IMR-90 (cell line): ENCODE measurements around the gene WDR54. TPM values are rescaled to one million over a fixed set of nuclear protein-coding genes. Genes with fewer than 3 reads are reported as not detected.

ENCODE experiments used
- ATAC-seq: fragments of 200-7000 bp; cut with Tn5 transposase; 2 replicates; pipeline ENCODE4 v1.9.1; 2020; ENCODE audit warnings: low read depth, mild to moderate bottlenecking, moderate library complexity
- BruUV-seq: library from RNA; stranded (reverse); fragments of 400-500 nt; replicated peaks from 2 replicates; lab custom pipeline; 2021; lab: Mats Ljungman, UMichigan
- CTCF ChIA-PET: fragments of 300-600 bp; formaldehyde crosslinking; extraction: SDS; loops from one replicate; lab custom pipeline; 2021; ENCODE audit warnings: antibody characterized with exemption; lab: Yijun Ruan, JAX
- POLR2A ChIA-PET: fragments of 300-600 bp; sonication (Branson Sonifier 250); formaldehyde crosslinking; loops from one replicate; lab custom pipeline; 2022; ENCODE audit warnings: antibody characterized with exemption; ENCODE audit not compliant: unreplicated experiment; lab: Charles Lee
- DNase-seq: peaks from one replicate; pipeline ENCODE4 v3.0.0; 2013
- H2AFZ ChIP-seq: replicated peaks from 2 replicates; pipeline ENCODE3; 2013; ENCODE audit warnings: low read length, mild to moderate bottlenecking; ENCODE audit not compliant: poor library complexity
- H2AK5ac ChIP-seq: 2 replicates; pipeline ENCODE4 v1.6.1; 2013; ENCODE audit warnings: low read depth, low read length, inconsistent platforms
- H2AK9ac ChIP-seq: replicated peaks from 2 replicates; pipeline ENCODE3; 2013; ENCODE audit warnings: mild to moderate bottlenecking, low read depth, low read length, moderate library complexity; ENCODE audit not compliant: poor library complexity
- H2BK120ac ChIP-seq: 2 replicates; pipeline ENCODE4 v1.6.1; 2013; ENCODE audit warnings: low read depth, low read length, inconsistent platforms
- H2BK15ac ChIP-seq: 3 replicates; pipeline ENCODE4 v1.6.1; 2013; ENCODE audit warnings: low read depth, low read length, inconsistent platforms
- H2BK20ac ChIP-seq: 2 replicates; pipeline ENCODE4 v1.6.1; 2013; ENCODE audit warnings: low read depth, mild to moderate bottlenecking, inconsistent platforms, low read length, moderate library complexity
- H2BK5ac ChIP-seq: 2 replicates; pipeline ENCODE4 v1.6.1; 2013; ENCODE audit warnings: mild to moderate bottlenecking, low read depth, low read length, inconsistent platforms; ENCODE audit not compliant: poor library complexity, severe bottlenecking
- H3K14ac ChIP-seq: replicated peaks from 2 replicates; pipeline ENCODE4 v1.6.1; 2013; ENCODE audit warnings: low read depth, low read length, inconsistent platforms
- H3K18ac ChIP-seq: 2 replicates; pipeline ENCODE4 v1.6.1; 2013; ENCODE audit warnings: low read depth, low read length, control low read depth
- H3K23ac ChIP-seq: 2 replicates; pipeline ENCODE4 v1.6.1; 2013; ENCODE audit warnings: low read depth, low read length, inconsistent platforms
- H3K27ac ChIP-seq: 2 replicates; pipeline ENCODE4 v1.5.1; 2013; ENCODE audit warnings: mild to moderate bottlenecking, control low read depth, low read length; ENCODE audit not compliant: insufficient read depth
- H3K27me3 ChIP-seq: 2 replicates; pipeline ENCODE4 v1.6.1; 2013; ENCODE audit warnings: low read length; ENCODE audit not compliant: control insufficient read depth, insufficient read depth
- H3K36me3 ChIP-seq: 2 replicates; pipeline ENCODE4 v1.6.1; 2013; ENCODE audit warnings: low read length, mixed read lengths; ENCODE audit not compliant: control insufficient read depth, insufficient read depth
- H3K4ac ChIP-seq: 2 replicates; pipeline ENCODE4 v1.6.1; 2013; ENCODE audit warnings: low read depth, low read length, inconsistent platforms
- H3K4me1 ChIP-seq: 2 replicates; pipeline ENCODE4 v1.6.1; 2013; ENCODE audit warnings: low read length, mixed read lengths; ENCODE audit not compliant: control insufficient read depth, insufficient read depth
- H3K4me2 ChIP-seq: 2 replicates; pipeline ENCODE4 v1.6.1; 2013; ENCODE audit warnings: low read depth, mild to moderate bottlenecking, control low read depth, low read length, moderate library complexity
- H3K4me3 ChIP-seq: 2 replicates; pipeline ENCODE4 v1.5.1; 2013; ENCODE audit warnings: low read depth, mild to moderate bottlenecking, control low read depth, low read length, moderate library complexity; ENCODE audit not compliant: insufficient read depth
- H3K56ac ChIP-seq: 2 replicates; pipeline ENCODE4 v1.6.1; 2013; ENCODE audit warnings: low read length, inconsistent platforms; ENCODE audit not compliant: insufficient read depth; ENCODE audit errors: extremely low read depth
- H3K79me1 ChIP-seq, 2 experiments: 2 replicates each; pipeline ENCODE4 v1.6.1; 2013; ENCODE audit warnings: low read length in 2 of 2, inconsistent platforms in 1 of 2, low read depth in 1 of 2
- H3K9ac ChIP-seq: 2 replicates; pipeline ENCODE4 v1.6.1; 2013; ENCODE audit warnings: low read depth, low read length, control low read depth
- H3K9me1 ChIP-seq: 2 replicates; pipeline ENCODE4 v1.6.1; 2013; ENCODE audit warnings: low read length, inconsistent platforms; ENCODE audit not compliant: insufficient read depth
- H3K9me3 ChIP-seq: 2 replicates; pipeline ENCODE4 v1.6.1; 2013; ENCODE audit warnings: low read length; ENCODE audit not compliant: control insufficient read depth, insufficient read depth
- H4K20me1 ChIP-seq: 2 replicates; pipeline ENCODE4 v1.6.1; 2013; ENCODE audit warnings: low read length, inconsistent platforms; ENCODE audit not compliant: insufficient read depth
- H4K5ac ChIP-seq: 2 replicates; pipeline ENCODE4 v1.6.1; 2013; ENCODE audit warnings: mild to moderate bottlenecking, low read depth, low read length, control low read depth
- H4K8ac ChIP-seq, 2 experiments: 2 replicates each; pipeline ENCODE4 v1.6.1; 2013; ENCODE audit warnings: low read depth in 2 of 2, low read length in 2 of 2, control low read depth in 1 of 2, inconsistent platforms in 1 of 2
- H4K91ac ChIP-seq: 2 replicates; pipeline ENCODE4 v1.6.1; 2013; ENCODE audit warnings: low read depth, low read length, inconsistent platforms; ENCODE audit not compliant: insufficient read depth
- BHLHE40 ChIP-seq: fragments of 150-350 bp; IDR thresholded peaks from 2 replicates; pipeline ENCODE4 v1.6.1; 2016; ENCODE audit warnings: mild to moderate bottlenecking, low read depth, low read length
- CEBPB ChIP-seq: IDR thresholded peaks from 2 replicates; pipeline ENCODE4 v1.6.1; 2012; ENCODE audit warnings: low read depth, low read length, improper control_type of control experiment
- CHD1 ChIP-seq: IDR thresholded peaks from 2 replicates; pipeline ENCODE4 v1.6.1; 2012; ENCODE audit warnings: low read depth, low read length, improper control_type of control experiment
- FOS ChIP-seq: fragments of 150-350 bp; IDR thresholded peaks from 2 replicates; pipeline ENCODE4 v1.6.1; 2016; ENCODE audit warnings: low read depth, low read length
- MAFK ChIP-seq: IDR thresholded peaks from 2 replicates; pipeline ENCODE4 v1.6.1; 2012; ENCODE audit warnings: low read depth, low read length, improper control_type of control experiment
- MAZ ChIP-seq: IDR thresholded peaks from 2 replicates; pipeline ENCODE4 v1.6.1; 2012; ENCODE audit warnings: low read depth, mild to moderate bottlenecking, low read length, improper control_type of control experiment, moderate library complexity, borderline replicate concordance
- MXI1 ChIP-seq: IDR thresholded peaks from 2 replicates; pipeline ENCODE4 v1.6.1; 2012; ENCODE audit warnings: low read depth, mild to moderate bottlenecking, low read length, moderate library complexity, borderline replicate concordance
- NFE2L2 ChIP-seq: fragments of 150-350 bp; IDR thresholded peaks from 2 replicates; pipeline ENCODE4 v1.6.1; 2016; ENCODE audit warnings: low read depth, mild to moderate bottlenecking, low read length
- POLR2A ChIP-seq: IDR thresholded peaks from 2 replicates; pipeline ENCODE4 v1.6.1; 2012; ENCODE audit warnings: mild to moderate bottlenecking, low read depth, low read length
- RAD21 ChIP-seq: IDR thresholded peaks from 2 replicates; pipeline ENCODE4 v1.6.1; 2012; ENCODE audit warnings: low read length, improper control_type of control experiment
- RCOR1 ChIP-seq: IDR thresholded peaks from 2 replicates; pipeline ENCODE4 v1.6.1; 2012; ENCODE audit warnings: mild to moderate bottlenecking, low read length, improper control_type of control experiment; ENCODE audit not compliant: insufficient replicate concordance
- RFX5 ChIP-seq: IDR thresholded peaks from 2 replicates; pipeline ENCODE4 v1.8.0; 2012; ENCODE audit warnings: low read depth, mild to moderate bottlenecking, low read length, moderate library complexity
- SMC3 ChIP-seq: fragments of 150-350 bp; IDR thresholded peaks from 2 replicates; pipeline ENCODE4 v1.6.1; 2016; ENCODE audit warnings: low read depth, mild to moderate bottlenecking, antibody characterized with exemption, low read length, moderate library complexity
- dilution Hi-C: fragments of 300-500 bp; cut with HindIII; formaldehyde crosslinking; loops from one replicate; pipeline ENCODE4 v1.14.3; 2018; ENCODE audit warnings: low sequenced_read_pairs; ENCODE audit not compliant: unreplicated experiment
- in situ Hi-C: fragments of 300-500 bp; cut with MboI; formaldehyde crosslinking; loops from 3 replicates; pipeline ENCODE4 v1.14.3; 2019; ENCODE audit warnings: low sequenced_read_pairs, inconsistent platforms, mixed read lengths
- intact Hi-C: fragments of 100-400 bp; cut with micrococcal nuclease; formaldehyde crosslinking; loops from 2 replicates; pipeline ENCODE4 v1.10.0; 2022
- polyA plus RNA-seq, 3 experiments: library from polyadenylated mRNA; depleted of rRNA; stranded (reverse); fragments of >200 nt; gene quantifications; 2 replicates each; pipeline ENCODE4 v1.2.3, GENCODE V29; 2012; ENCODE audit warnings: low replicate concordance in 1 of 3
- total RNA-seq: library from RNA; depleted of rRNA; stranded (reverse); fragments of >200 nt; gene quantifications from 2 replicates; pipeline ENCODE4 v1.2.3, GENCODE V29; 2012
- TF ChIP-seq, protein P1 (sequence below): fragments of 150-350 bp; IDR thresholded peaks from 2 replicates; pipeline ENCODE4 v1.6.1; 2016; ENCODE audit warnings: low read depth, mild to moderate bottlenecking, low read length, moderate library complexity, borderline replicate concordance
- TF ChIP-seq, protein P2 (sequence below): conservative IDR thresholded peaks from 2 replicates; pipeline ENCODE4 v1.5.1; 2012; ENCODE audit warnings: mild to moderate bottlenecking, low read depth, low read length, improper control_type of control experiment
- TF ChIP-seq, protein P3 (sequence below): fragments of 150-350 bp; IDR thresholded peaks from 2 replicates; pipeline ENCODE4 v1.6.1; 2017; ENCODE audit warnings: mild to moderate bottlenecking, antibody characterized with exemption, low read length, low read depth

The WDR54 gene
- total and polyA plus RNA-seq, 2 of the 4 experiments (the other 2 are of a cell fraction): 47.9 to 57.2 TPM

DNA sequence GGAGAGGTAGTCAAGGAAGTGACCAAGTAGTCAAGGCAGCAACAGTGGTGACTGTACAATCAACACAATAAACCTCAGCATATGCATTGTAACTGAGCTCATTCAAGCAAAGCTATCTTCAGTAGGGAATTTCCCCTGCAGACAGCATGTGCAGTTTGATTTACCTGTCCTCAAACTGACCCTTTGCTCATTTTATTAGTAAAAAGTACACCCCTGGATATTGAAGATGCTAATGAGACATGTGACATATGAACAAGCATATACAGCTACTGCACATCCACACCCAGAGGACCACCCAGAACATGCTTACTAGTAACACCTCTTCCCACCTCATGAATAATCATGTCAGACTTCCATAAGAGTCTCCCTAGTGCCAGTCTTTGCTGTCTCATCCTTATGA lies 15.5 kb upstream of the WDR54 start:
- no peaks in the 10 kb centered on the region for H3K9me1 ChIP-seq
- no peak overlapping the region for H4K5ac ChIP-seq
- no peak overlapping the region for H4K8ac ChIP-seq
- intact Hi-C loops (no loop called here), in situ Hi-C loops (no loop called here), dilution Hi-C loops (no loop called here)
- H3K23ac ChIP-seq: no peak overlapping the region
- DNase-seq (peak; percentile 40), ATAC-seq (no peak)
- no peak overlapping the region for H2AK5ac ChIP-seq
- no peaks in the 10 kb centered on the region for H3K36me3 ChIP-seq
- TF ChIP-seq POLR2A (no peak), FOS (no peak), NFE2L2 (no peak), CHD1 (no peak), MAFK (no peak), RAD21 (no peak), SMC3 (no peak), MAZ (no peak), CEBPB (no peak), RFX5 (no peak), BHLHE40 (no peak), RCOR1 (no peak), MXI1 (no peak)
- TF ChIP-seq, protein P1, sequence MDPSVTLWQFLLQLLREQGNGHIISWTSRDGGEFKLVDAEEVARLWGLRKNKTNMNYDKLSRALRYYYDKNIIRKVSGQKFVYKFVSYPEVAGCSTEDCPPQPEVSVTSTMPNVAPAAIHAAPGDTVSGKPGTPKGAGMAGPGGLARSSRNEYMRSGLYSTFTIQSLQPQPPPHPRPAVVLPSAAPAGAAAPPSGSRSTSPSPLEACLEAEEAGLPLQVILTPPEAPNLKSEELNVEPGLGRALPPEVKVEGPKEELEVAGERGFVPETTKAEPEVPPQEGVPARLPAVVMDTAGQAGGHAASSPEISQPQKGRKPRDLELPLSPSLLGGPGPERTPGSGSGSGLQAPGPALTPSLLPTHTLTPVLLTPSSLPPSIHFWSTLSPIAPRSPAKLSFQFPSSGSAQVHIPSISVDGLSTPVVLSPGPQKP: no peak
- TF ChIP-seq, protein P2, sequence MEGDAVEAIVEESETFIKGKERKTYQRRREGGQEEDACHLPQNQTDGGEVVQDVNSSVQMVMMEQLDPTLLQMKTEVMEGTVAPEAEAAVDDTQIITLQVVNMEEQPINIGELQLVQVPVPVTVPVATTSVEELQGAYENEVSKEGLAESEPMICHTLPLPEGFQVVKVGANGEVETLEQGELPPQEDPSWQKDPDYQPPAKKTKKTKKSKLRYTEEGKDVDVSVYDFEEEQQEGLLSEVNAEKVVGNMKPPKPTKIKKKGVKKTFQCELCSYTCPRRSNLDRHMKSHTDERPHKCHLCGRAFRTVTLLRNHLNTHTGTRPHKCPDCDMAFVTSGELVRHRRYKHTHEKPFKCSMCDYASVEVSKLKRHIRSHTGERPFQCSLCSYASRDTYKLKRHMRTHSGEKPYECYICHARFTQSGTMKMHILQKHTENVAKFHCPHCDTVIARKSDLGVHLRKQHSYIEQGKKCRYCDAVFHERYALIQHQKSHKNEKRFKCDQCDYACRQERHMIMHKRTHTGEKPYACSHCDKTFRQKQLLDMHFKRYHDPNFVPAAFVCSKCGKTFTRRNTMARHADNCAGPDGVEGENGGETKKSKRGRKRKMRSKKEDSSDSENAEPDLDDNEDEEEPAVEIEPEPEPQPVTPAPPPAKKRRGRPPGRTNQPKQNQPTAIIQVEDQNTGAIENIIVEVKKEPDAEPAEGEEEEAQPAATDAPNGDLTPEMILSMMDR: no peak
- TF ChIP-seq, protein P3, sequence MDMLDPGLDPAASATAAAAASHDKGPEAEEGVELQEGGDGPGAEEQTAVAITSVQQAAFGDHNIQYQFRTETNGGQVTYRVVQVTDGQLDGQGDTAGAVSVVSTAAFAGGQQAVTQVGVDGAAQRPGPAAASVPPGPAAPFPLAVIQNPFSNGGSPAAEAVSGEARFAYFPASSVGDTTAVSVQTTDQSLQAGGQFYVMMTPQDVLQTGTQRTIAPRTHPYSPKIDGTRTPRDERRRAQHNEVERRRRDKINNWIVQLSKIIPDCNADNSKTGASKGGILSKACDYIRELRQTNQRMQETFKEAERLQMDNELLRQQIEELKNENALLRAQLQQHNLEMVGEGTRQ: no peak
- no peak overlapping the region for H3K56ac ChIP-seq
- H3K27ac ChIP-seq: no peak overlapping the region
- H3K4ac ChIP-seq: no peak overlapping the region
- H2BK15ac ChIP-seq: no peak overlapping the region
- H2AFZ ChIP-seq: no peak overlapping the region
- no peak overlapping the region for H4K91ac ChIP-seq
- no peaks in the 10 kb centered on the region for H4K20me1 ChIP-seq
- peaks cover 2% of the 10 kb centered on the region for H3K27me3 ChIP-seq
- no peaks in the 10 kb centered on the region for H3K9me3 ChIP-seq
- H2BK120ac ChIP-seq: no peak overlapping the region
- H2BK20ac ChIP-seq: no peak overlapping the region
- ChIA-PET CTCF (no interaction called here), POLR2A (no interaction called here)
- H2BK5ac ChIP-seq: no peak overlapping the region
- H2AK9ac ChIP-seq: no peak overlapping the region
- no peak overlapping the region for H3K14ac ChIP-seq
- H3K4me1 ChIP-seq: no peaks in the 10 kb centered on the region
- H3K9ac ChIP-seq: no peak overlapping the region
- H3K18ac ChIP-seq: no peak overlapping the region
- BruUV-seq: no TSS peak
- no peak overlapping the region for H3K4me3 ChIP-seq
- no peaks in the 10 kb centered on the region for H3K79me1 ChIP-seq
- no peak overlapping the region for H3K4me2 ChIP-seq
